C4-2B (cell line): Measurements from ENCODE around the gene RHOT1.

Experiments
- CTCF ChIP-seq: fragments of 450-650 bp; conservative IDR thresholded peaks from 2 replicates; pipeline ENCODE4 v1.5.1; 2017; ENCODE audit warnings: mild to moderate bottlenecking
- ZFX ChIP-seq: fragments of 450-650 bp; IDR thresholded peaks from 2 replicates; pipeline ENCODE4 v1.6.1; 2017

GRCh38 chr17:32156656-32157055, 14.4 kb downstream of the RHOT1 start:
- TF ChIP-seq CTCF (no peak), ZFX (no peak)
